HG03460 (cell line): ENCODE measurements around the gene STPG2.

Experiments used
- ATAC-seq: cut with Tn5 transposase; IDR thresholded peaks from one replicate; pipeline ENCODE4 v1.9.1; 2021; ENCODE audit not compliant: unreplicated experiment

STPG2 gene

DNA sequence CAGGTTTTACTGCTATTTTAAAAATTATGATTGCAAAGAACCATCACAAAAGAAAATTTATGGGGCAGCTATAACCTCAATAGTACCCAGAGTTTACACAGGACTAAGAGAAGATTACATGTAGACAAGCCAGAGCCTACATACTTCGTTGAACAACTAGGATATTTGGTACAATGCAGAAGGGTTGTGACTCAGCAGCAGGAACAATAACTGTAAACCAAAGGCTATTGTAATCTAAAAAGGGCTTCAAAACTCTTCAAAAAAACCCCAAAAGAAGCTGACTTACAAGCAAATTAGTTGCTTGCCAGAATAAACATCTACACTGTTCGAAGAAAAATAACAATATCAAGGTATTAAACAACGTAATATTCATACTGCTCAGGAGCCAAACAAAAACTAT, 618.0 kb downstream of the STPG2 start:
- ATAC-seq = no peak

DNA sequence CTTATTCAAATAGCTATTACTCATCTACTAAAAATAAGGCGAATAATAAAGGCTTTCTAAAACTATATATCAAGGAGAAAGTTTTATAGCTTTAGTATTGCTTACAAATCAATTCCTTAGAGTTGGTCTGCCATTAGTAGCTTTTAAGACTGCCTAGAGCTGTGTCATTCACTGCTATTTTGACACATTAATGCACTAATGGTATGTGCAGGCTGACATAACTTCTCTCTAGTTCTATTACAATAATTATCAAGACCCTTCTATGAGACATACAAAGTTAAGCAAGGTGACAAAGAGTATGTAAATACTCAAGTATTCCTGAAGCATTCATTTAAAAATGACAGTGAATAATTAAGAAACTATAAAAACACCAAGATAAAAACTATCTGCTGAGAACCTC, 625.3 kb downstream of the STPG2 start:
- ATAC-seq = no peak

DNA sequence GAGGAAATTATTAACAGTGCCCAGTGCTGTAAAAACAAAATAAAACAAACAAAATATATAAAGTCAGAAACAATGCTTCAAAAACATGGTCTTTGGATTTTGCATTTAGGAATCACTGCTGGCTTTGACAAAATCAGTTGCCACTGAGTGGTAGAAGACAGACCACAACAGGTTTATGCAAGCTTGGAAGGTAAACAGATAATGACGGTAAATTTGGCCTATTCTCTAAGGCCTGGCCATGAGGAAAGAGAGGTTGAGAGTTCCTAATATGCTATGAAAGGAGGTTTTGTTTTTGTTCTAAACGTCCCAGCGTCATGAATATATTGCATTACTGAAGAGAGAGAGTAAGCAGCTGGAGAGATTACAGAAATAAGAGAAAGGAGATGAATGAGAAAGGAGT, 629.4 kb downstream of the STPG2 start:
- ATAC-seq = no peak
